ENCODE data around the gene NEK2.
"Not testable (repeated sequence)": the region's sequence is repeated elsewhere in the genome, so short reads cannot be mapped to it uniquely, and the experiment has no call there.

NEK2 gene

DNA sequence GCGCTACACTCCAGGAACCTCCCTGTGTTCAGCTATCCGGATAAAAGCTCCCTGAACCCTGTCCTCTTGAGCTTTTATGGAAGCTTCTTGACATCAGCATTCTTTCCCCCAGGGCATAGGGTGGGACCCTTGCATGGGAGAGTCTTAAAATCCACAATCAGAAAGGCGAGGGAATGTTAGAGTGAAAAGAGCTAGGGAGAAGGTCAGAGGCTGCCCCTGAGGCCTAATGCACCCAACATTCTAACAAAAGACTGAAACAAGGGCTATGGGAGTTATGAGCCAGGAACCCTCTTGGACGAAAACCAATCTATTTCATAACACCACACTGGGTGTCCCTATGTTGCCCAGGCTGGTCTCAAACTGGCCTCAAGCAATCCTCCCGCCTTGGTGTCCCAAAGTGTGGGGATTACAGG, 36.7 kb downstream of the NEK2 start:
- DNase-seq (ENCODE audit: low read depth), result no peak
- TF ChIP-seq, protein P1, sequence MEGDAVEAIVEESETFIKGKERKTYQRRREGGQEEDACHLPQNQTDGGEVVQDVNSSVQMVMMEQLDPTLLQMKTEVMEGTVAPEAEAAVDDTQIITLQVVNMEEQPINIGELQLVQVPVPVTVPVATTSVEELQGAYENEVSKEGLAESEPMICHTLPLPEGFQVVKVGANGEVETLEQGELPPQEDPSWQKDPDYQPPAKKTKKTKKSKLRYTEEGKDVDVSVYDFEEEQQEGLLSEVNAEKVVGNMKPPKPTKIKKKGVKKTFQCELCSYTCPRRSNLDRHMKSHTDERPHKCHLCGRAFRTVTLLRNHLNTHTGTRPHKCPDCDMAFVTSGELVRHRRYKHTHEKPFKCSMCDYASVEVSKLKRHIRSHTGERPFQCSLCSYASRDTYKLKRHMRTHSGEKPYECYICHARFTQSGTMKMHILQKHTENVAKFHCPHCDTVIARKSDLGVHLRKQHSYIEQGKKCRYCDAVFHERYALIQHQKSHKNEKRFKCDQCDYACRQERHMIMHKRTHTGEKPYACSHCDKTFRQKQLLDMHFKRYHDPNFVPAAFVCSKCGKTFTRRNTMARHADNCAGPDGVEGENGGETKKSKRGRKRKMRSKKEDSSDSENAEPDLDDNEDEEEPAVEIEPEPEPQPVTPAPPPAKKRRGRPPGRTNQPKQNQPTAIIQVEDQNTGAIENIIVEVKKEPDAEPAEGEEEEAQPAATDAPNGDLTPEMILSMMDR (IDR thresholded peaks at IDR 0.05; ENCODE audit: control insufficient read depth, extremely low read depth, insufficient read depth), result no peak
- H3K4me3 ChIP-seq (ENCODE audit: low read depth, low read length), result no peak overlapping the region

DNA sequence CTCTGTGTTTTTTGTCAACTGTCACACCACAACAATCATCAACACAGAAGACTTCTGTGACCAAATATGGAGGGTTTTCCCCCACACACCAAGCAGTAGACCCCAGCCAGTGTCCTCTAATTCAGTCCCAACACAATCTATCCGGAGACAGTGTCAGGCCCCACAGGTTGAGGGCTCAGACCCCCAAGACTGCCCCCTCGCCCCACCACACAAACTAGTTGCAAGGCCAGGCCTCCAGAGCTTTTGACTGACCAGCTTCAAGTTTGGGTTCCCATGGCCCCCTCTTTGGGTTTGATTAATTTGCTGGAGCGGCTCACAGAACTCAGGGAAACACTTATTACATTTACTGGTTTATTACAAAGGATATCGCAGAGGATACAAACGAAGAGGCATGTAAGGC, 37.2 kb downstream of the NEK2 start:
- TF ChIP-seq, protein P1 (IDR thresholded peaks at IDR 0.05; ENCODE audit: control insufficient read depth, extremely low read depth, insufficient read depth), result no peak
- DNase-seq (ENCODE audit: low read depth), result no peak
- no peak overlapping the region for H3K4me3 ChIP-seq (ENCODE audit: low read depth, low read length)

DNA sequence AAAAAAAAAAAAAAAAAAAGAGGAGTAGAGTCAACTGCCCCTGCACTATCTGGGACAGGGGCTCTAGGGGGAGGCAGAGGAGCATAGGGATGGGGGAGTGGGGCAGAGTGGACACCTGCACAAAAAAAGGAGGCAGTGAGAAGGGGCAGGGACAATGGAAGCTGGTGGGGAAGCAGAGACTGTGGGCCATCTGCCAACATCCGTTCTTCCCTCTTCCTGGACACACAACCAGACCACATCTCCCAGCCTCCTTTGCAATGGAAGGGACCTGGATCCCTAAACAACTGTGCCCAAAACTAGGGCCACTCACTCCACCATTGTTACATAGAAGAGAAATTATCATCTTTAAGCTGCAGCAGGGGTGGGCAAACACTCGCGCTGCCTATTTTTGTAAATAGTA, 38.4 kb downstream of the NEK2 start:
- no peak overlapping the region for H3K4me3 ChIP-seq (ENCODE audit: low read depth, low read length)
- TF ChIP-seq, protein P1 (IDR thresholded peaks at IDR 0.05; ENCODE audit: control insufficient read depth, extremely low read depth, insufficient read depth), result no peak
- DNase-seq (ENCODE audit: low read depth), result no peak

DNA sequence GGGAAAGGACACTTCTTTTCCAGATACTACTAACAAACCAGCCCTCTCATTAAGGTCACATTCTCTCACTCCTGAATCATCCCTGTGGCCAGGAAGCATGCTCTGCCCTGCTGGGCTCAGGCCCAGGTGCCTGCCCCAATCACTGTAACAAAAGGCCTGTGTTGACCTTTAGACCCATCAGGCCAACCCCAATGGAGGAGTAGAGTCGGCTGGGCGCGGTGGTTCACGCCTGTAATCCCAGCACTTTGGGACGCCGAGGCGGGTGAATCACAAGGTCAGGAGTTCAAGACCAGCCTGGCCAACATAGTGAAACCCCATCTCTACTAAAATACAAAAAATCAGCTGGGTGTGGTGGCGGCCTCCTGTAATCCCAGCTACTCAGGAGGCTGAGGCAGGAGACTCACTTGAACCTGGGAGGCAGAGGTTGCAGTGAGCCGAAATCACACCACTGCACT, 38.8 kb downstream of the NEK2 start:
- DNase-seq (ENCODE audit: low read depth); H3K4me3 ChIP-seq (ENCODE audit: low read depth, low read length): not testable (repeated sequence)

DNA sequence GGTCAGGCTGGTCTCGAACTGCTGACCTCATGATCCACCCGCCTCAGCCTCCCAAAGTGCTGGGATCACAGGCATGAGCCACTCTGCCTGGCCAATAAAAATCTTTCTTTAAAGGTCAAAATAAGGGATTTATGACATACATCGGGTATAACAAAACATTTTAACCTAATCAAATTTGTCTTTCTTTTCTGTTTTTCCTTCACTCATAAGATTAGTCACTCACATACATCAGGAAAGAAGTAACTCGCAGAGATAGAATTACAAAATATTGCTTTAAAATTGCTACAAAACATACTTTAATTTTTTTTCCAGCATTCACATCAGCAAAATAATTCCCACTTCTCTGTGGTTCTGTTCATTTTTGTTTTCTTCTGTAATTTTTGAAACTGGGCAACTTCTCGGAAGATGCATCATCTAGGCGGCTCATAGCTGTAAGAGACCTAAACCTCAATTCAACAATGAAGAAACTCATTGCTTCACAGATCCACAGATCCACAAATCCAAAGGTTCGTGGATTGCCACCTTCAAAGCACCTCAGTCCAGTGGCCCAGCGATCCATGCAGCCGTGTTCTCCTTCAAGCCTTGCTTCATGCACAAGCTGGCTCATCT, 39.7 kb downstream of the NEK2 start:
- TF ChIP-seq, protein P1 (IDR thresholded peaks at IDR 0.05; ENCODE audit: control insufficient read depth, extremely low read depth, insufficient read depth), result no peak
- no peak for DNase-seq (ENCODE audit: low read depth)
- H3K4me3 ChIP-seq (ENCODE audit: low read depth, low read length), result no peak overlapping the region

DNA sequence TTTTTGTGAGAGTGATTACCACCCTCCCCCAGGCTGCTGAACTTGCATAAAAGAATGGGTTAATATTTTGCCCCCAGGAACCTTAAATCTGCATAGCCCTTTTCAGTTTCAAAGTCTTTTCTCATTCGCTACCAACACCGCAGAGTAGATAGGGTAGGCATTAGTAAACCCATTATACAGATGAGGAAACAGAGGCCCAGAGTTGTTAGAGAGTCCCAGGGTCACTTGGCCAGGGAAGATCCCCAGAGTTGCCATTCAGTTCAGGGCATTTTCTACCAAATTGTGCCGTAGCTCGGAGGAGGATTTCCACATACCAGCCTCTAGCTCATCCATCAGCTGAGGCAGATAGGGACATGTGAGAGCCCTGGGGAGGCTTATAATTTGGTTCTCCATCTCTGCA, 40.5 kb downstream of the NEK2 start:
- no peak for DNase-seq (ENCODE audit: low read depth)
- TF ChIP-seq, protein P1 (IDR thresholded peaks at IDR 0.05; ENCODE audit: control insufficient read depth, extremely low read depth, insufficient read depth), result no peak
- H3K4me3 ChIP-seq (ENCODE audit: low read depth, low read length), result no peak overlapping the region

DNA sequence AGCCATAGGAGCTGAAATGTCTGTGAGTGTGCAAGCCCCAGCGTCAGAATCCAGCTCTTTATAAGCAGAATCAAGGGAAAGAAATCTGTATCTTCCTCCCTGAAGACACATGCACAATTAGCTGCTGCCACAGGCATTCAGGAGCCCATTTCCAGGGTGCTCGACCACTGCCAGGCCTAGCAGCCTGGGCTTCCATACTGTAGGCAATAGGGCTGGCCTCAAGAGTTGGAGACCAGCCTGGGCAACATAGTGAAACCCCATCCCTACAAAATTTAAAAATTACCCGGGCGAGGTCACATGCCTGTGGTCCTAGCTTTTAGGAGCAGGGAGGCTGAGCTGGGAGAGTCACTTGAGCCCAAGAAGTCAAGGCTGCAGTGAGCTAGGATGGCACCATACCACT, 41.0 kb downstream of the NEK2 start:
- TF ChIP-seq, protein P1 (IDR thresholded peaks at IDR 0.05; ENCODE audit: control insufficient read depth, extremely low read depth, insufficient read depth), result no peak
- DNase-seq (ENCODE audit: low read depth), result no peak
- H3K4me3 ChIP-seq (ENCODE audit: low read depth, low read length), result no peak overlapping the region

All from LNCaP clone FGC (cell line).